Tibial artery (tissue), 4 donors: ENCODE results near the gene ARFGEF2.
A peak's percentile ranks its signal among the peaks of the same experiment; 100 is the strongest.

ENCODE experiments used
- DNase-seq, 2 donors: peaks; one replicate each; pipeline ENCODE4 v3.0.0-alpha.2; 2019
- H3K27ac ChIP-seq, 2 donors: fragments of 200-600 bp; sonication (generic) in 1 of 2; 1 replicate in 1 of 2; 2 replicates in 1 of 2; pipeline ENCODE4 v1.5.1; 2018 to 2019; ENCODE audit warnings: mild to moderate bottlenecking in 1 of 2
- H3K27me3 ChIP-seq, 2 donors: fragments of 200-600 bp; sonication (generic) in 1 of 2; one replicate each; pipeline versions ENCODE4 v1.5.1 to v1.6.0; 2016 to 2019
- H3K36me3 ChIP-seq, 3 donors: fragments of 200-600 bp; sonication (generic) in 2 of 3; one replicate each; pipeline ENCODE4 v1.5.1; 2016 to 2019; ENCODE audit warnings: mild to moderate bottlenecking in 2 of 3
- H3K4me1 ChIP-seq, 4 donors: fragments of 200-600 bp; sonication (generic) in 2 of 4; 1 replicate in 3 of 4; 2 replicates in 1 of 4; pipeline ENCODE4 v1.5.1; 2016 to 2019
- H3K4me3 ChIP-seq, 2 donors: fragments of 200-600 bp; sonication (generic) in 1 of 2; 1 replicate in 1 of 2; 2 replicates in 1 of 2; pipeline ENCODE4 v1.5.1; 2018 to 2019; ENCODE audit warnings: mild to moderate bottlenecking in 2 of 2
- H3K9me3 ChIP-seq, 3 donors: fragments of 200-600 bp; sonication (generic) in 1 of 3; one replicate each; pipeline ENCODE4 v1.5.1; 2016 to 2019
- intact Hi-C: fragments of 100-400 bp; cut with DNase I; formaldehyde crosslinking; loops from one replicate; pipeline ENCODE4 v1.15.0; 2023; ENCODE audit warnings: low total_unique reads
- TF ChIP-seq, protein P1 (sequence below), 2 experiments: fragments of 200-600 bp in 1 of 2; fragments of 450-650 bp in 1 of 2; IDR thresholded peaks; one replicate each; pipeline ENCODE4 v1.5.1; 2017 to 2019; ENCODE audit warnings: antibody characterized with exemption in 2 of 2, mild to moderate bottlenecking in 1 of 2, moderate library complexity in 1 of 2

ARFGEF2 gene

DNA sequence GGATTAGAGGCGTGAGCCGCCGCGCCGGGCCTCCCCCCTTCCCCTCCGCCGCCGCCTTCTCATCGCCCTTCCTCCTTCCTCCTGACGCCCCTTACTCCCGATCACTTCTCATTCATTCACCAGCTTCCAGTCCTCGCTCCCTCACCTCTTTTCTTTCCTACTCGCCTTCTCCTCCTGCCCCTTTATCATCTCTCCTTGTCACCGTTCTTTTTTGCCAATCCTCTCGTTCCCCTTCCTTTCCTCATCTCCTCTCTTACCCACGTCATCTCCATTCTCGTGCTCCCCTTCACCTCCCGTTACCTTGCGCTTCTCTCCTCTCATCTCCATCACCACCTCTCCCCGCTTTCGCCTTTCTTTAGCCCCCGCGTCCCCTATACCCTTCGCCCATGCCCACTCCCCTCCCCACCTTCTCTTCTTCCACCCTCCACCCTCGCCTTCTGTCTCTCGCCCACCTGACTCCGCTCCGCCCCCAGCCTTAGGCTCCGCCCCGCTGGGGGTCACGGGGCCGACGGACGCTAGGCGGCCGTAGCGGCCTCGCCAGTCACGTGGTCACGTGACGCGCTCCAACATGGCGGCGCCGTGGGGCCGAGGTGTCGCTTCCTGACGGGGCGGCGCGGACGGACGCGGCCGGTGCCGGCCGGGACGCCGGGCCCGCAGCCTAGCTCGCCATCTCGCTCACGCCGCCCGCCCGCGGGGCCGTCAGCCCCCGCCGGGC is at the start of gene ARFGEF2:
Gene ARFGEF2 (plus strand): TSS at position 544 of the 715 bp plus-strand sequence. CDS start 179 bp downstream, outside the sequence.
- Histone ChIP-seq H3K27ac (peak within 1 kb of the TSS; percentile 95 to 98), H3K4me3 (peak within 1 kb of the TSS; percentile 90 to 95), H3K27me3 (no peaks in the 10 kb centered on the region), H3K4me1 (peaks cover 0 to 36% (median 20%) of the 10 kb centered on the region in 4 donors), H3K9me3 (no peaks in the 10 kb centered on the region), H3K36me3 (no peaks in the 10 kb centered on the region)
- DNase-seq: peak; percentile 92 to 95
- TF ChIP-seq, protein P1, sequence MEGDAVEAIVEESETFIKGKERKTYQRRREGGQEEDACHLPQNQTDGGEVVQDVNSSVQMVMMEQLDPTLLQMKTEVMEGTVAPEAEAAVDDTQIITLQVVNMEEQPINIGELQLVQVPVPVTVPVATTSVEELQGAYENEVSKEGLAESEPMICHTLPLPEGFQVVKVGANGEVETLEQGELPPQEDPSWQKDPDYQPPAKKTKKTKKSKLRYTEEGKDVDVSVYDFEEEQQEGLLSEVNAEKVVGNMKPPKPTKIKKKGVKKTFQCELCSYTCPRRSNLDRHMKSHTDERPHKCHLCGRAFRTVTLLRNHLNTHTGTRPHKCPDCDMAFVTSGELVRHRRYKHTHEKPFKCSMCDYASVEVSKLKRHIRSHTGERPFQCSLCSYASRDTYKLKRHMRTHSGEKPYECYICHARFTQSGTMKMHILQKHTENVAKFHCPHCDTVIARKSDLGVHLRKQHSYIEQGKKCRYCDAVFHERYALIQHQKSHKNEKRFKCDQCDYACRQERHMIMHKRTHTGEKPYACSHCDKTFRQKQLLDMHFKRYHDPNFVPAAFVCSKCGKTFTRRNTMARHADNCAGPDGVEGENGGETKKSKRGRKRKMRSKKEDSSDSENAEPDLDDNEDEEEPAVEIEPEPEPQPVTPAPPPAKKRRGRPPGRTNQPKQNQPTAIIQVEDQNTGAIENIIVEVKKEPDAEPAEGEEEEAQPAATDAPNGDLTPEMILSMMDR (IDR thresholded peaks at IDR 0.05): peak in 1 of 2 experiments; percentile 22
- intact Hi-C loops: no loop called here

DNA sequence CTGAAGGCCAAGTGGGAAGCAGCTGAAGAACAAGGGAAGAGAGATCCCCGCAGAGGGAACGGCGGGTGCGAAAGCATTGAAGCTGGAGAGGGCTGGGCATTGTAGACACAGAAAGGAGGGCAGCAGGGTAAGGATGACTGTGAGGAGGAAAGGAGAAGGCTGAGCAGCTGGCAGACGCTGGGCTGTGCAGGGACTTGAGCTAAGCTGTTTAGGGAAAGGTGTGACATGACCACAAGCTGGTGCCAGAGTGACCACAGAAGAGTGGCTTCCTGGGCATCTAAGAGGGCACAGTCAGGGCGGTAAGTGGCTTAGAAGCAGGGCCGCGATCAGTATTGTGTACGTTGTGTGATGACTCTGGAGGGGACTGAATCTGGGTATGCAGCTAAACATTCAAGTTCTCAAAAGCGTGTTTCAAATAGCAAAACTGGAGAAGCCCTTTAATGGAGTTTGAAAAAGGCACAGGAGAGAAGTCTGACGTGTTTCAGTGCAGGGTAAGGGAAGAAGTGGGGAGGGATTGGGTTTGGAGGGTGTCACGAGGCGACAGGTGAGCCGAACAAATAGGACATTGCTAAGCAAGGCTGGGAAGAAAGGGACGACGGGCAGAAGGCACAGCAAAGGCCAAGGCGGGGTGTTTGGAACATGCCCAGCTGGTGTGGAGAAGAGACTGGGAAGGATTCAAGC is 46.1 kb upstream of the ARFGEF2 start:
- TF ChIP-seq, protein P1 (IDR thresholded peaks at IDR 0.05): no peak
- H3K4me1 ChIP-seq: peaks cover 0 to 8% (median 3%) of the 10 kb centered on the region in 4 donors
- H3K4me3 ChIP-seq: no peak overlapping the region
- no peaks in the 10 kb centered on the region for H3K9me3 ChIP-seq
- H3K27ac ChIP-seq: no peak overlapping the region
- H3K36me3 ChIP-seq: no peaks in the 10 kb centered on the region
- no peaks in the 10 kb centered on the region for H3K27me3 ChIP-seq
- no peak for DNase-seq
- intact Hi-C loops: no loop called here

DNA sequence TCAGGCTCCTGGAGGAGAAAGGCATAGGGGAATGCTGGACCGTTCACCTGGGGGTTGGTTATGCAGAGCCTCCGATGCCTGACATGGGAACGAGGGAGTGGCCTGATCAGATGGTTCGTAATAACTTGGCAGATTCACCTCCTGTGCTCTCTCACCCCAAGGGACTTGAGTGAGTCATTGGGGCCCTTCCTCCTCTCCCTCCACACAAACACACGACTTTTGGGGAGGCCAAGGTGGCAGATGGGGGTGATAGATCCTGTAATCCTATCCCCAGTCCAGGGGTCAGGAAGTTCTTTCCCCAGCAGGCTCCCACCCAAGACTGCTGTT is 45.6 kb upstream of the ARFGEF2 start:
- H3K36me3 ChIP-seq: no peaks in the 10 kb centered on the region
- peak in 1 of 2 donors; percentile 36 for DNase-seq
- no peaks in the 10 kb centered on the region for H3K27me3 ChIP-seq
- intact Hi-C loops: no loop called here
- H3K27ac ChIP-seq: no peak overlapping the region
- peaks cover 0 to 8% (median 3%) of the 10 kb centered on the region in 4 donors for H3K4me1 ChIP-seq
- no peak overlapping the region for H3K4me3 ChIP-seq
- TF ChIP-seq, protein P1 (IDR thresholded peaks at IDR 0.05): no peak
- H3K9me3 ChIP-seq: no peaks in the 10 kb centered on the region

DNA sequence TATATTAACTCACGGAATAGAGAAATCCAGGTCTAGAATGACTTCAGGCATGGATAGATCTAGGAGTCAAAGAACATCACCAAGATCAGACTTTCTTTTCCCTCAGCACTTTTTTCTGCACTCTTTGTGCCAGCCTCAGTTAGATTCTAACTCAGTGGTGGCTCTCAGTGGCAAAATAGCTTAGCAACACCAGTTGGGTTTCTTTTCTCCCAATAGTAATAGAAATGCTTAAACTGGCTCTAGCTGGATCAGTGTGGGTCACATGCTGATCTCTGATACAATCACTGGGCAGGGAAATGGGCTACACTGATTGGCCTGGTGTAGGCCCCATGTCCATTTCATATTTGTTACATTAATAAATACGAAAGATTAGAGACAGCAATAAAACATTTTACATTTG is 44.2 kb upstream of the ARFGEF2 start:
- no peak overlapping the region for H3K27ac ChIP-seq
- no peaks in the 10 kb centered on the region for H3K9me3 ChIP-seq
- TF ChIP-seq, protein P1 (IDR thresholded peaks at IDR 0.05): peak; percentile 42 to 51
- intact Hi-C loops: no loop called here
- H3K36me3 ChIP-seq: no peaks in the 10 kb centered on the region
- no peaks in the 10 kb centered on the region for H3K27me3 ChIP-seq
- H3K4me3 ChIP-seq: no peak overlapping the region
- H3K4me1 ChIP-seq: peaks cover 0 to 8% (median 3%) of the 10 kb centered on the region in 4 donors
- DNase-seq: peak in 1 of 2 donors; percentile 50

DNA sequence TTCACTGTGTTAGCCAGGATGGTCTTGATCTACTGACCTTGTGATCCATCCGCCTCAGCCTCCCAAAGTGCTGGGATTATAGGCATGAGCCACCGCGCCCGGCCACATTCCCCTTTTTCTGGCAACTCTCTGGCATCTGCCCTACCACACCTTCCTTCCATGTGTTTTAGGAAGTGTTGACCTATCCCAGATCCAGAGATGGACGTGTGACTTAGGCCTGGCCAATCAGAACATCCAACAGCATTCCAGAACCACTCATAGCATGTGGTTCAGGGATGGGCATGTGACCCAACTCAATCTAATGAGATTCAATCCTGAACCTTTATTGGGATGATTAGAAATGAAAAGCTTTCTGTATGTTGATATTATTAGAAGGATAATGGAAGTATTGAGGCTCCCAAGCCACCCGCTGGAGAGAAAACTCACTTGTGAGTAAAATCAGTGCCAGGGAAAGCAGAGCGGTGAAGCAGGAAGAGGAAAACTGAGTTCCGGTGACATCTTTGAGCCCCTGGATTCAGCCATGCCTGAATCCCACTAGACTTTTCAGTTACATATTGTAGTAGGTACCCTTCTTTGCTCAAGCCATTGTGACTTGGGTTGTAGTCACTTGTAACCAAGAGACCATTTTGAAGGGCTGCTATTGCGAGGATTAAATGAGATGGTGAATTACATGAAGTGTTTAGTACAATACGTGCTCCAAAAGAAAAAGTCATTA is 42.8 kb upstream of the ARFGEF2 start:
- intact Hi-C loops: no loop called here
- Histone ChIP-seq H3K4me1 (peaks cover 0 to 8% (median 3%) of the 10 kb centered on the region in 4 donors), H3K9me3 (no peaks in the 10 kb centered on the region), H3K27me3 (no peaks in the 10 kb centered on the region), H3K4me3 (no peak overlapping the region), H3K36me3 (no peaks in the 10 kb centered on the region), H3K27ac (no peak overlapping the region)
- TF ChIP-seq, protein P1 (IDR thresholded peaks at IDR 0.05): no peak
- no peak for DNase-seq
